ENCODE results near the gene CYP24A1.

DNA sequence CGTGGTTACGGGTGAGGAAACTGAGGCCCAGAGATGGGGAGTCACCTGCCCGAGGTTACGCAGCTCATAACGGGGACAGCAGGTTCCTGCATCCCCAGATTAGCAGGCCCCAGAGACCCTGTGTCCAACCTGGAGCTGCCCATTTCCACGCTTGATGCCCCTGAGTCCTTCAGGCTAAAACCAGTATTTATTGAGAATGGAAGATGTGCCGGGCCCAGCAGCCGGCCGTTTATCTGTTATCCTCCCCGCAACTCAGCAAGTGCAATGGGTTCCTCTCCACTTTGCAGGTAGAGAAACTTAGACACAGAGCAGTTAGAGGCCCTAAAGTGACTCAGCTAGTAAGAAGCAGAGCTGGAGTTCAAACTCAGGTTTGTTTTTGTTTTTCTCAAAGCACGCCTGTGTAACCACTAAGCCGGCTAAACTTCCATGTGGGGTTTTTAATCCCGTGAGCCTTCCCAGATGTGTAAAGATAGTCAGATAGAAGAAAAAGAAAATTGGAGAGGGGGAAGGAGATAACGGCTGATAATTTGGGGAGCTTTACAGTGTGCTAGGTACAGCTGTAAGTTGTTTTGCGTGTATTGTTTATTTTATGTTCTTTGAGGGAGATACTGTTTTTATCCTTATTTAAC is 34.9 kb upstream of the CYP24A1 start:
- TF ChIP-seq, protein P1, sequence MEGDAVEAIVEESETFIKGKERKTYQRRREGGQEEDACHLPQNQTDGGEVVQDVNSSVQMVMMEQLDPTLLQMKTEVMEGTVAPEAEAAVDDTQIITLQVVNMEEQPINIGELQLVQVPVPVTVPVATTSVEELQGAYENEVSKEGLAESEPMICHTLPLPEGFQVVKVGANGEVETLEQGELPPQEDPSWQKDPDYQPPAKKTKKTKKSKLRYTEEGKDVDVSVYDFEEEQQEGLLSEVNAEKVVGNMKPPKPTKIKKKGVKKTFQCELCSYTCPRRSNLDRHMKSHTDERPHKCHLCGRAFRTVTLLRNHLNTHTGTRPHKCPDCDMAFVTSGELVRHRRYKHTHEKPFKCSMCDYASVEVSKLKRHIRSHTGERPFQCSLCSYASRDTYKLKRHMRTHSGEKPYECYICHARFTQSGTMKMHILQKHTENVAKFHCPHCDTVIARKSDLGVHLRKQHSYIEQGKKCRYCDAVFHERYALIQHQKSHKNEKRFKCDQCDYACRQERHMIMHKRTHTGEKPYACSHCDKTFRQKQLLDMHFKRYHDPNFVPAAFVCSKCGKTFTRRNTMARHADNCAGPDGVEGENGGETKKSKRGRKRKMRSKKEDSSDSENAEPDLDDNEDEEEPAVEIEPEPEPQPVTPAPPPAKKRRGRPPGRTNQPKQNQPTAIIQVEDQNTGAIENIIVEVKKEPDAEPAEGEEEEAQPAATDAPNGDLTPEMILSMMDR (optimal IDR thresholded peaks at IDR 0.05 in 1 of 3, IDR thresholded peaks at IDR 0.05 in 1 of 3, conservative IDR thresholded peaks at IDR 0.05 in 1 of 3; ENCODE audit: extremely low read depth in 1 of 3, insufficient read depth in 2 of 3, low read length in 3 of 3): no peak
- TF ChIP-seq EZH2 (IDR thresholded peaks at IDR 0.05; ENCODE audit: low read length): no peak
